ENCODE results near the gene FOS. TPM values are rescaled to one million over a fixed set of nuclear protein-coding genes. Genes with fewer than 3 reads are reported as not detected.

The FOS gene
- total and polyA plus RNA-seq, 2 of the 8 experiments (the other 6 are each of a cell fraction or from before 2014, with no cell fraction given) = 50.2 to 51.8 TPM

DNA sequence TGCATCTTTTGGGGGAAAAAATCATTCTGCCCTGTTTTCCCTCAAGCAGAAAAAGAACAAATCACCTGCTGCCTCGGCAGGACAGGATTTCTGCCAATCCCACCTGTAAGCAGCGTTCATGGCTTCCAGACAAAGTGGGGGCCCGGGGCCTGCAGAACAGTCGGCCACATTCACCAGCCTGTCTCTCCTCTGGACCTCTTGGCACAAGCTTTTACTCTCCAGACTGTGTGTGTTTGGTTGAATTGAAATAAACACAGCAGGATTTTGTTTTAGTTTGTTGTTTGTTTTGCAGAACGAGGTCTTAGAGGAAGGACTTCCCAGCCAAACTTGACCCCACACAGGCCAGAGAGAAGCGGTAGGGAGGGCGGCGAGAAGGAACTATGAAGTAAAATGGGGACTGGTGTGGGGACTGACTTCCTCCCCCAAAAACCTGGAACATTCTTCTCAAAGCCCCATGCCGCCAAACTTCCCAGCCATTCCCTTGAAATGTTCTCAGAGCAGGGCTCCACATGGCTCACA, 41.7 kb upstream of the FOS start:
- no peaks in the 10 kb centered on the region for H3K36me3 ChIP-seq (ENCODE audit: control insufficient read depth in 2 of 4, insufficient read depth in 4 of 4, low read length in 3 of 4)
- H3K4ac ChIP-seq (replicated peaks; ENCODE audit: insufficient read length, low read depth, low read length) = no peak overlapping the region
- H4K5ac ChIP-seq (ENCODE audit: insufficient read length, low read depth, low read length) = no peak overlapping the region
- FAIRE-seq (no peak), DNase-seq (ENCODE audit: low read depth in 1 of 2, low spot score in 2 of 2) (no peak)
- no peaks in the 10 kb centered on the region for H3K79me2 ChIP-seq (ENCODE audit: control insufficient read depth in 1 of 2, insufficient read depth in 2 of 2, low read length in 2 of 2)
- H2BK12ac ChIP-seq (ENCODE audit: low read depth, low read length) = no peak overlapping the region
- H3K56ac ChIP-seq (replicated peaks; ENCODE audit: insufficient read length, low read depth, low read length) = no peak overlapping the region
- no peak overlapping the region for H2BK5ac ChIP-seq (ENCODE audit: low read depth, low read length)
- H3K4me3 ChIP-seq (ENCODE audit: extremely low read depth in 1 of 4, insufficient read depth in 2 of 4, low read depth in 3 of 4, low read length in 4 of 4) = no peak overlapping the region
- no peak overlapping the region for H2AK5ac ChIP-seq (ENCODE audit: low read depth, low read length)
- no peak overlapping the region for H3K9ac ChIP-seq (replicated peaks in 1 of 4; ENCODE audit: extremely low read depth in 1 of 4, low read depth in 3 of 4, low read length in 3 of 4)
- H3K4me2 ChIP-seq (ENCODE audit: insufficient read depth in 1 of 2, low read depth in 2 of 2, low read length in 2 of 2) = no peak overlapping the region
- no peak overlapping the region for H2BK20ac ChIP-seq (ENCODE audit: low read length)
- no peak overlapping the region for H3K27ac ChIP-seq (ENCODE audit: low read depth, low read length)
- no peak overlapping the region for H2BK120ac ChIP-seq (replicated peaks; ENCODE audit: low read depth, low read length)
- H3K4me1 ChIP-seq (replicated peaks in 1 of 4; ENCODE audit: control insufficient read depth in 3 of 4, insufficient read depth in 4 of 4, low read length in 3 of 4) = no peaks in the 10 kb centered on the region; a peak in 1 of 7 replicates
- no peaks in the 10 kb centered on the region for H3K79me1 ChIP-seq (ENCODE audit: low read depth, low read length)
- H2AFZ ChIP-seq (ENCODE audit: low read length) = no peak overlapping the region
- no peak overlapping the region for H4K8ac ChIP-seq (ENCODE audit: extremely low read depth, insufficient read depth, low read length)
- H3K23ac ChIP-seq (ENCODE audit: insufficient read length) = no peak overlapping the region
- no peaks in the 10 kb centered on the region for H3K23me2 ChIP-seq (ENCODE audit: low read depth, low read length)
- no peak overlapping the region for H3K18ac ChIP-seq (ENCODE audit: extremely low read depth, low read length)
- H3K27me3 ChIP-seq (replicated peaks in 1 of 4; ENCODE audit: control insufficient read depth in 3 of 4, extremely low read depth in 1 of 4, insufficient read depth in 3 of 4, low read length in 3 of 4) = no peaks in the 10 kb centered on the region
- H3K14ac ChIP-seq (ENCODE audit: insufficient read length) = no peak overlapping the region
- CTCF ChIA-PET (ENCODE audit: partially characterized antibody) = interaction anchor here (1.1 kb wide), 1 partner anchor 10 kb away, joined by 3 read pairs; no protein-coding TSS in a partner anchor
- POLR2A ChIA-PET (ENCODE audit: partially characterized antibody) = interaction anchor here (1.1 kb wide), 1 partner anchor 57 kb away, joined by 4 read pairs; no protein-coding TSS in a partner anchor
- peak overlapping the region; percentile 55 for H4K91ac ChIP-seq (replicated peaks; ENCODE audit: insufficient read length, low read length)
- WGBS, 2 experiments (ENCODE audit: extremely low coverage in 1 of 2, insufficient coverage in 1 of 2, insufficient read length in 1 of 2, insufficient replicate concordance in 2 of 2, low coverage in 1 of 2, low lambda C conversion rate in 2 of 2, missing lambda C conversion rate in 1 of 2) = 83% methylated on average over 8 of the region's 9 CpGs; no CpG with 5 or more reads in 1 of the 2 experiments
- H4K20me1 ChIP-seq (replicated peaks in 1 of 2; ENCODE audit: control insufficient read depth in 1 of 2, insufficient read depth in 2 of 2, low read length in 2 of 2) = no peaks in the 10 kb centered on the region
- no peak overlapping the region for H2BK15ac ChIP-seq (ENCODE audit: low read length)
- H3K9me3 ChIP-seq (ENCODE audit: insufficient read depth in 2 of 2, low read depth in 1 of 2, low read length in 1 of 2) = no peaks in the 10 kb centered on the region
- TF ChIP-seq RNF2 (IDR thresholded peaks at IDR 0.05; ENCODE audit: borderline replicate concordance, low read depth, low read length, missing control alignments, poor library complexity, severe bottlenecking) (no peak), POLR2AphosphoS5 (IDR thresholded peaks at IDR 0.05; ENCODE audit: low read depth, low read length) (no peak), GTF2F1 (IDR thresholded peaks at IDR 0.05; ENCODE audit: borderline replicate concordance, low read depth, low read length) (no peak), HDAC2 (IDR thresholded peaks at IDR 0.05; ENCODE audit: borderline replicate concordance in 1 of 2, low read depth in 2 of 2, low read length in 2 of 2) (no peak), SIRT6 (IDR thresholded peaks at IDR 0.05; ENCODE audit: low read length) (no peak), PHF8 (conservative IDR thresholded peaks at IDR 0.05; ENCODE audit: low read depth, low read length) (no peak), CBX5 (IDR thresholded peaks at IDR 0.05; ENCODE audit: low read depth, low read length) (no peak), CREB1 (IDR thresholded peaks at IDR 0.05) (no peak), KDM5A (IDR thresholded peaks at IDR 0.05; ENCODE audit: low read length) (no peak), CTBP2 (IDR thresholded peaks at IDR 0.05; ENCODE audit: borderline replicate concordance, insufficient read depth, insufficient read length, low read length) (no peak)
- TF ChIP-seq, protein P1, sequence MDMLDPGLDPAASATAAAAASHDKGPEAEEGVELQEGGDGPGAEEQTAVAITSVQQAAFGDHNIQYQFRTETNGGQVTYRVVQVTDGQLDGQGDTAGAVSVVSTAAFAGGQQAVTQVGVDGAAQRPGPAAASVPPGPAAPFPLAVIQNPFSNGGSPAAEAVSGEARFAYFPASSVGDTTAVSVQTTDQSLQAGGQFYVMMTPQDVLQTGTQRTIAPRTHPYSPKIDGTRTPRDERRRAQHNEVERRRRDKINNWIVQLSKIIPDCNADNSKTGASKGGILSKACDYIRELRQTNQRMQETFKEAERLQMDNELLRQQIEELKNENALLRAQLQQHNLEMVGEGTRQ (IDR thresholded peaks at IDR 0.05; ENCODE audit: low read length) = no peak
